ENCODE results near the gene PRDM2.

The PRDM2 gene

GRCh38 chr1:13797397-13797796 lies 97.4 kb downstream of the PRDM2 start:
- DNase-seq = no peak

- DNase-seq = no peak
Observed at GRCh38 chr1:13798120-13798519, 98.1 kb downstream of the PRDM2 start.

- DNase-seq = no peak
Observed at GRCh38 chr1:13799502-13800283, 99.7 kb downstream of the PRDM2 start.

- DNase-seq = no peak
Observed at GRCh38 chr1:13801232-13801631, 101.2 kb downstream of the PRDM2 start.

- no peak for DNase-seq
Observed at GRCh38 chr1:13801655-13802486, 101.9 kb downstream of the PRDM2 start.

- no peak for DNase-seq
Observed at GRCh38 chr1:13802782-13803545, 103.0 kb downstream of the PRDM2 start.

- no peak for DNase-seq
Observed at GRCh38 chr1:13803546-13804239, 103.7 kb downstream of the PRDM2 start.

- no peak for DNase-seq
Observed at GRCh38 chr1:13804240-13804633, 104.2 kb downstream of the PRDM2 start.

GRCh38 chr1:13805431-13805830 lies 105.4 kb downstream of the PRDM2 start:
- no peak for DNase-seq

- DNase-seq = no peak
Observed at GRCh38 chr1:13806108-13806507, 106.1 kb downstream of the PRDM2 start.

- peak in 2 of 14 donors; percentile 9 to 13 for DNase-seq
Observed at GRCh38 chr1:13807209-13807608, 107.2 kb downstream of the PRDM2 start.

GRCh38 chr1:13808729-13809131 lies 108.7 kb downstream of the PRDM2 start:
- peak in 1 of 14 donors; percentile 30 for DNase-seq

- no peak for DNase-seq
Observed at GRCh38 chr1:13809461-13810159, 109.6 kb downstream of the PRDM2 start.

- DNase-seq = no peak
Observed at GRCh38 chr1:13812456-13813397, 112.7 kb downstream of the PRDM2 start.

GRCh38 chr1:13813398-13814012 lies 113.5 kb downstream of the PRDM2 start:
- peak in 2 of 14 donors; percentile 13 for DNase-seq

GRCh38 chr1:13814131-13814530 lies 114.1 kb downstream of the PRDM2 start:
- no peak for DNase-seq

GRCh38 chr1:13816016-13816760 lies 116.2 kb downstream of the PRDM2 start:
- DNase-seq = no peak

GRCh38 chr1:13817906-13818305 lies 117.9 kb downstream of the PRDM2 start:
- no peak for DNase-seq

- no peak for DNase-seq
Observed at GRCh38 chr1:13818926-13819325, 118.9 kb downstream of the PRDM2 start.
